PC-3 (cell line): ENCODE data around the gene ADARB2.

ENCODE experiments used
- EZH2 ChIP-seq: fragments of 300-600 bp; sonication (generic); IDR thresholded peaks from one replicate; pipeline ENCODE4 v1.6.1; 2017; ENCODE audit warnings: antibody characterized with exemption, mild to moderate bottlenecking, low read length; ENCODE audit not compliant: unreplicated experiment
- EZH2phosphoT487 ChIP-seq: fragments of 300-600 bp; sonication (generic); IDR thresholded peaks from 2 replicates; pipeline ENCODE4 v1.6.1; 2018; ENCODE audit warnings: mild to moderate bottlenecking, antibody characterized with exemption, low read length, borderline replicate concordance
- TF ChIP-seq, protein P1 (sequence below): fragments of 300-600 bp; sonication (generic); conservative IDR thresholded peaks from 2 replicates; pipeline ENCODE4 v1.5.1; 2017; ENCODE audit warnings: antibody characterized with exemption, low read depth, mild to moderate bottlenecking, low read length

DNA sequence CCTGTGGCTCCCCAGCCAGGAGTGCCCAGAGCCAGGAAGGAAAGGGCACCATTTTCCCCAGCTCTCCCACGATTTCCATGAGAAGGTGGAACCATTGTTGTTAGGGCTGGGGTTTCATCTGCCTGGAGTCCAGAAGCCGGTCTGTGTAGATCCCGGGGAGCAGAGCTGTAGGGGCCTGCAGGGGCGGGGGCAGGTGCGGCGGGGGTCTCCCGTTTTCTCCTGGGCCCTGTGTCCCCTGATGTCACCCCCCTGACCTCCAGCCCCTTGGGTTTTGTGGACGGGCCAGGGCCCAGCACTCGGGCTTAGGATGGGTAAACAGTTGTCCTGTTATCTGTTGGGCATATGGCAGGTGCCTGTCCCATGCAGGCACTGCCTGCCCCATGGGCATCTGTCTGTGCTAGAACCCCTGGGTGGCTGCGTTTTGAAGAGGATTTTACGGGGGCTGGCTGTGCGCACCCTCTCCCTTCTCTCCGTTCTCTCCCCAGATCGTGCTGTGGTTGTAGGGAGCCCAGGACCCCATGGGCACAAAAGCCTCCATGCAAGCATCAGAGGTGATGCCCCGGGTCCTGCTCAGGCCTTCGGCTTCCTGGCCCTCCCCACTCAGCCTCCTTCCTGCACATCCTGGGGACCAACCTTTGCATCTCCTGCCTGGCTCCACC, 522.3 kb downstream of the ADARB2 start:
- TF ChIP-seq, protein P1, sequence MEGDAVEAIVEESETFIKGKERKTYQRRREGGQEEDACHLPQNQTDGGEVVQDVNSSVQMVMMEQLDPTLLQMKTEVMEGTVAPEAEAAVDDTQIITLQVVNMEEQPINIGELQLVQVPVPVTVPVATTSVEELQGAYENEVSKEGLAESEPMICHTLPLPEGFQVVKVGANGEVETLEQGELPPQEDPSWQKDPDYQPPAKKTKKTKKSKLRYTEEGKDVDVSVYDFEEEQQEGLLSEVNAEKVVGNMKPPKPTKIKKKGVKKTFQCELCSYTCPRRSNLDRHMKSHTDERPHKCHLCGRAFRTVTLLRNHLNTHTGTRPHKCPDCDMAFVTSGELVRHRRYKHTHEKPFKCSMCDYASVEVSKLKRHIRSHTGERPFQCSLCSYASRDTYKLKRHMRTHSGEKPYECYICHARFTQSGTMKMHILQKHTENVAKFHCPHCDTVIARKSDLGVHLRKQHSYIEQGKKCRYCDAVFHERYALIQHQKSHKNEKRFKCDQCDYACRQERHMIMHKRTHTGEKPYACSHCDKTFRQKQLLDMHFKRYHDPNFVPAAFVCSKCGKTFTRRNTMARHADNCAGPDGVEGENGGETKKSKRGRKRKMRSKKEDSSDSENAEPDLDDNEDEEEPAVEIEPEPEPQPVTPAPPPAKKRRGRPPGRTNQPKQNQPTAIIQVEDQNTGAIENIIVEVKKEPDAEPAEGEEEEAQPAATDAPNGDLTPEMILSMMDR = no peak
- TF ChIP-seq EZH2 = no peak
- no peak for TF ChIP-seq EZH2phosphoT487
